Mammary microvascular endothelial cell (primary cell): ENCODE data around the gene CADPS2. TPM values are rescaled to one million over a fixed set of nuclear protein-coding genes. Genes with fewer than 3 reads are reported as not detected.

Source experiments
- total RNA-seq: library from RNA; depleted of rRNA; stranded (reverse); fragments of >200 nt; gene quantifications from 2 replicates; pipeline ENCODE4 v1.2.3, GENCODE V29; 2015

The CADPS2 gene
- total RNA-seq, result 32.0 and 35.9 TPM in 2 replicates

DNA sequence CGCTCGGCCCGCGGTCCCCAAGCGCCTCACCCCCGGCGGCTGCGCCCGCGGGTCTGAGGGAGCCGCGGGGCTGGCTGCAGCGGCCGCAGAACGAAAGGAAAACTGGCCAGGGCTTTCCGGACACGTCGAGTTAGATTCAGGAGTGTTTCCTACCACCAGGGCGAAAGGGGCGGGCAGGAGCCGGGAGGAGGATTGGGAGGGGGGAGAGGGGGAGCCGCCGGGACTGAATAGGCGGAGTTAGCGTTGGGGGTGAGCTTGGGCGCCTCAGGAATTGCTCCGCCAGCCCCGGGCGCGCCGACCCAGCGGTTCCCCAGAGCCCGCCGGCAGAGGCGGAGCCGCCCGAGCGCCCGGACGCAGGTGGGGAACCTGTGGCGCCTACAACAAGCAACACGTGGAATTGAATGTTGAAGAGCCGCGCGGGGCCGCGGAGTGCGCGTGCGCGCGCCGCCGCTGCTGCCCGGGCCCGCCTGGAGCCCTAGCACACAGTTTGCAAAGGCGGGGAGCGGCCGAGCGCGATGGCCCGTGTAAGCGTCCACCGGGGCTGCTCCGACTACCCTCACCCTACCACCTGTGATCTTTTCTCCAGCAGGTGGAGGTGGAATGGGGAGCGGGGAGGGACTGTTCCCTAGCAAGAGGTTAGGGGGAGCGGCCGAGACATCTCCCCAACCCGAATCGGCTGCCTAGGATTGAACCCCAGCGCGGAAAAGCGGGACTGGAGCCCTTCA lies at the start of gene CADPS2:
Gene CADPS2, minus strand, starts transcription at position 104 of the 725 bp plus-strand sequence. CDS start 123 bp downstream, outside the sequence.

GRCh38 chr7:122702872-122703510 lies 183.3 kb downstream of the CADPS2 start, which contains the start of gene RNF148:
Gene RNF148, minus strand, starts transcription at chr7:122702922. Its CDS starts 172 bp downstream, at chr7:122702750.

GRCh38 chr7:122699017-122699416 lies 187.2 kb downstream of the CADPS2 start, which contains the start of gene RNF133:
Gene RNF133, minus strand, starts transcription at chr7:122699117. Its CDS starts 199 bp downstream, at chr7:122698918.

GRCh38 chr7:122304319-122304975 lies 581.8 kb downstream of the CADPS2 start, which contains the start of gene FEZF1:
Gene FEZF1, minus strand, starts transcription at chr7:122304750. Its CDS starts 313 bp downstream, at chr7:122304437.

Other genes with a start within 250 kb of the CADPS2 start
- gene RNF133, start 187.3 kb downstream of the CADPS2 start, total RNA-seq, result 0.07 and 0.15 TPM in 2 replicates
- 0.40 and 0.44 TPM in 2 replicates for gene RNF148, start 183.5 kb downstream of the CADPS2 start, total RNA-seq
- not detected in 2 replicates for gene TAS2R16, start 109.2 kb upstream of the CADPS2 start, total RNA-seq